NCI-H82 treated with DMSO at 0.1 percent for 48 hours (cell line): ENCODE results near the gene SLC10A4.

Experiments
- DNase-seq: peaks from one replicate; lab custom pipeline; 2025; ENCODE audit not compliant: unreplicated experiment; lab: John Stamatoyannopoulos, UW

The SLC10A4 gene

GRCh38 chr4:48489683-48490011 lies 6.5 kb downstream of the SLC10A4 start:
- DNase-seq = no peak

GRCh38 chr4:48490012-48490679 lies 7.0 kb downstream of the SLC10A4 start, which contains the start of gene ZAR1:
TSS of gene ZAR1 (plus strand) at chr4:48490252. CDS start at chr4:48490292, 40 bp downstream.
- DNase-seq = no peak

- no peak for DNase-seq
Observed at GRCh38 chr4:48490680-48491513, 7.8 kb downstream of the SLC10A4 start.

- no peak for DNase-seq
Observed at GRCh38 chr4:48491514-48492176, 8.5 kb downstream of the SLC10A4 start.

- peak; percentile 57 for DNase-seq
Observed at GRCh38 chr4:48493452-48494100, 10.4 kb downstream of the SLC10A4 start.

GRCh38 chr4:48495941-48496340 lies 12.8 kb downstream of the SLC10A4 start:
- DNase-seq = no peak

- DNase-seq = no peak
Observed at GRCh38 chr4:48498895-48499294, 15.8 kb downstream of the SLC10A4 start.

GRCh38 chr4:48499551-48500066 lies 16.5 kb downstream of the SLC10A4 start:
- no peak for DNase-seq

GRCh38 chr4:48503233-48504025 lies 20.3 kb downstream of the SLC10A4 start:
- DNase-seq = no peak

GRCh38 chr4:48504026-48504330 lies 20.8 kb downstream of the SLC10A4 start:
- DNase-seq = no peak

- DNase-seq = no peak
Observed at GRCh38 chr4:48504352-48504751, 21.2 kb downstream of the SLC10A4 start.

- no peak for DNase-seq
Observed at GRCh38 chr4:48506716-48507115, 23.6 kb downstream of the SLC10A4 start.

- DNase-seq = no peak
Observed at GRCh38 chr4:48509543-48509942, 26.4 kb downstream of the SLC10A4 start.

- no peak for DNase-seq
Observed at GRCh38 chr4:48518143-48518542, 35.0 kb downstream of the SLC10A4 start.

- no peak for DNase-seq
Observed at GRCh38 chr4:48526406-48526805, 43.3 kb downstream of the SLC10A4 start.

- DNase-seq = no peak
Observed at GRCh38 chr4:48538358-48538757, 55.2 kb downstream of the SLC10A4 start.
